ENCODE data around the gene LHX4. TPM values are rescaled to one million over a fixed set of nuclear protein-coding genes. Genes with fewer than 3 reads are reported as not detected.

The LHX4 gene
- total and polyA plus RNA-seq, 9 of the 15 experiments (the other 6 are each of a cell fraction or from before 2014, with no cell fraction given), result 0.01 to 0.11 (median 0.07) TPM; not detected in 5

GRCh38 chr1:180265201-180265600 lies 35.1 kb downstream of the LHX4 start:
- ATAC-seq (no peak), DNase-seq (ENCODE audit: extremely low read depth in 1 of 4, low spot score in 3 of 4) (no peak), FAIRE-seq (no peak)
- Histone ChIP-seq H2AFZ (ENCODE audit: low read depth, low read length) (no peak overlapping the region), H3K9ac (ENCODE audit: insufficient read depth in 1 of 2, low read depth in 2 of 2, low read length in 2 of 2) (no peak overlapping the region; a peak in 1 of 4 replicates), H3K9me3 (replicated peaks; ENCODE audit: control insufficient read depth, insufficient read depth, low read depth, low read length) (no peaks in the 10 kb centered on the region), H3K4me3 (no peak overlapping the region), H3K9me1 (ENCODE audit: control insufficient read depth, insufficient read depth, low read length) (peaks cover 5% of the 10 kb centered on the region), H4K20me1 (replicated peaks; ENCODE audit: control insufficient read depth, insufficient read depth, low read length) (no peaks in the 10 kb centered on the region; the same call in 1 of the 2 replicates), H3K36me3 (ENCODE audit: control insufficient read depth, insufficient read depth, low read length) (no peaks in the 10 kb centered on the region), H3K79me2 (ENCODE audit: control insufficient read depth, insufficient read depth, low read length) (no peaks in the 10 kb centered on the region), H3K27me3 (ENCODE audit: control insufficient read depth in 2 of 2, insufficient read depth in 2 of 2, low read length in 2 of 2) (peaks cover 21 to 41% of the 10 kb centered on the region in 2 experiments), H3K4me2 (ENCODE audit: insufficient read depth, low read length) (no peak overlapping the region), H3K27ac (ENCODE audit: extremely low read depth, low read depth, low read length) (no peak overlapping the region), H3K4me1 (replicated peaks in 1 of 2; ENCODE audit: control insufficient read depth in 2 of 2, insufficient read depth in 2 of 2, low read length in 2 of 2) (peaks cover 0 to 26% of the 10 kb centered on the region in 2 experiments; a peak in 2 of 5 replicates)
- intact Hi-C loops (cut with micrococcal nuclease) (no loop called here), in situ Hi-C loops (cut with MboI) (loop anchor here (25.0 kb wide), 1 partner anchor 897 kb away; no protein-coding TSS in a partner anchor)
- BruUV-seq (replicated peaks), result no TSS peak
- ChIA-PET CTCF (ENCODE audit: low intra/inter-chr PET ratio) (no interaction called here), POLR2A (interaction anchor here (1.0 kb wide), 1 partner anchor 22 kb away, joined by 3 read pairs; no protein-coding TSS in a partner anchor)
- WGBS (ENCODE audit: insufficient coverage, low coverage, missing lambda C conversion rate), result 22% methylated on average over 9 of the region's 9 CpGs
- TF ChIP-seq SP1 (CRISPR knock-in tag; IDR thresholded peaks at IDR 0.05) (no peak), KAT7 (CRISPR knock-in tag; IDR thresholded peaks at IDR 0.05; ENCODE audit: borderline replicate concordance) (no peak), NCOA4 (IDR thresholded peaks at IDR 0.05; ENCODE audit: partially characterized antibody) (no peak), PHF8 (IDR thresholded peaks at IDR 0.05; ENCODE audit: borderline replicate concordance, low read length) (no peak), ZBTB43 (CRISPR knock-in tag; IDR thresholded peaks at IDR 0.05) (no peak), NCOA1 (IDR thresholded peaks at IDR 0.05; ENCODE audit: low read depth) (no peak), ZNF511 (CRISPR knock-in tag; IDR thresholded peaks at IDR 0.05) (no peak), CHD7 (IDR thresholded peaks at IDR 0.05; ENCODE audit: low read depth, low read length) (no peak)

All from K562 (cell line).